B cell (primary cell): Measurements from ENCODE around the gene ACTR1B. TPM values are rescaled to one million over a fixed set of nuclear protein-coding genes. Genes with fewer than 3 reads are reported as not detected.

Experiments used
- ATAC-seq: fragments of 200-7000 bp; cut with Tn5 transposase; one replicate; pipeline ENCODE4 v1.10.0; 2021; ENCODE audit warnings: low read depth, mild to moderate bottlenecking, moderate number of reproducible peaks, moderate library complexity
- CTCF ChIA-PET: fragments of 350-600 bp; sonication (Branson Sonifier 250); formaldehyde crosslinking; loops from one replicate; lab custom pipeline; 2021; ENCODE audit warnings: antibody characterized with exemption, inconsistent platforms; lab: Charles Lee
- POLR2A ChIA-PET: fragments of 350-600 bp; sonication (Branson Sonifier 250); formaldehyde crosslinking; loops from one replicate; lab custom pipeline; 2021; ENCODE audit warnings: antibody characterized with exemption; lab: Charles Lee
- DNase-seq: peaks from one replicate; pipeline ENCODE4 v3.0.0; 2013
- H2AFZ ChIP-seq: 2 replicates; pipeline ENCODE4 v1.6.1; 2012; ENCODE audit warnings: mild to moderate bottlenecking, low read depth, low read length; ENCODE audit not compliant: insufficient read depth, poor library complexity, severe bottlenecking
- H3K27ac ChIP-seq, 2 donors: 1 replicate in 1 of 2; 2 replicates in 1 of 2; pipeline ENCODE4 v1.5.1; 2012 to 2013; ENCODE audit warnings: low read length in 2 of 2, mild to moderate bottlenecking in 2 of 2, moderate library complexity in 1 of 2
- H3K27me3 ChIP-seq, 4 experiments: fragments of 200-600 bp in 1 of 4; sonication (generic) in 1 of 4; replicated peaks in 1 of 4; 1 replicate in 2 of 4; 2 replicates in 2 of 4; pipeline versions ENCODE4 v1.6.1 to v1.7.0; 2013 to 2016; ENCODE audit warnings: low read length in 3 of 4, mild to moderate bottlenecking in 2 of 4, mixed read lengths in 1 of 4, moderate library complexity in 1 of 4; ENCODE audit not compliant: insufficient read depth in 4 of 4, control insufficient read depth in 3 of 4; ENCODE audit errors: control extremely low read depth in 1 of 4
- H3K36me3 ChIP-seq, 2 experiments: replicated peaks in 1 of 2; 1 replicate in 1 of 2; 2 replicates in 1 of 2; pipeline versions ENCODE4 v1.6.1 to v1.7.1; 2013; ENCODE audit warnings: low read length in 1 of 2; ENCODE audit not compliant: insufficient read depth in 2 of 2, control insufficient read depth in 1 of 2; ENCODE audit errors: control extremely low read depth in 1 of 2, extremely low read depth in 1 of 2
- H3K4me1 ChIP-seq, 2 donors: fragments of 200-600 bp in 1 of 2; sonication (generic) in 1 of 2; 1 replicate in 1 of 2; 2 replicates in 1 of 2; pipeline versions ENCODE4 v1.5.1 to v1.6.1; 2013 to 2017; ENCODE audit warnings: low read length in 2 of 2; ENCODE audit not compliant: control insufficient read depth in 2 of 2, insufficient read depth in 2 of 2
- H3K4me2 ChIP-seq: replicated peaks from 2 replicates; pipeline ENCODE3; 2012; ENCODE audit warnings: mild to moderate bottlenecking, low read depth, low read length; ENCODE audit not compliant: poor library complexity, severe bottlenecking
- H3K4me3 ChIP-seq, 5 experiments: fragments of 200-600 bp in 1 of 5; sonication (generic) in 1 of 5; 1 replicate in 3 of 5; 2 replicates in 2 of 5; pipeline versions ENCODE4 v1.5.1 to v1.7.0; 2011 to 2016; ENCODE audit warnings: low read length in 4 of 5, mild to moderate bottlenecking in 4 of 5, low read depth in 2 of 5, control low read depth in 1 of 5, moderate library complexity in 1 of 5; ENCODE audit not compliant: insufficient read depth in 1 of 5; ENCODE audit errors: control extremely low read depth in 1 of 5, extremely low read depth in 1 of 5
- H3K79me2 ChIP-seq: fragments of 200-600 bp; sonication (generic); one replicate; pipeline ENCODE4 v1.6.0; 2016; ENCODE audit warnings: low read length; ENCODE audit not compliant: control insufficient read depth, insufficient read depth
- H3K9ac ChIP-seq: fragments of 200-600 bp; sonication (generic); 2 replicates; pipeline ENCODE4 v1.6.1; 2017; ENCODE audit warnings: mild to moderate bottlenecking, low read length, moderate library complexity
- H3K9me3 ChIP-seq, 3 donors: one replicate each; pipeline versions ENCODE4 v1.6.1 to v1.7.1; 2013; ENCODE audit warnings: low read length in 2 of 3; ENCODE audit not compliant: control insufficient read depth in 2 of 3, insufficient read depth in 1 of 3; ENCODE audit errors: control extremely low read depth in 1 of 3
- H4K20me1 ChIP-seq: 2 replicates; pipeline ENCODE4 v1.6.0; 2012; ENCODE audit warnings: mild to moderate bottlenecking, low read length; ENCODE audit not compliant: insufficient read depth, control insufficient read depth, poor library complexity, severe bottlenecking
- H3K27ac Mint-ChIP-seq: one replicate; pipeline ENCODE4 v1.8.0; 2021; ENCODE audit warnings: mixed read lengths
- H3K27me3 Mint-ChIP-seq: one replicate; pipeline ENCODE4 v1.8.0; 2021; ENCODE audit warnings: mixed read lengths
- H3K4me1 Mint-ChIP-seq: one replicate; pipeline ENCODE4 v1.8.0; 2021; ENCODE audit warnings: mixed read lengths
- H3K4me3 Mint-ChIP-seq: one replicate; pipeline ENCODE4 v1.8.0; 2021; ENCODE audit warnings: mixed read lengths
- H3K9me3 Mint-ChIP-seq: one replicate; pipeline ENCODE4 v1.8.0; 2022; ENCODE audit warnings: mixed read lengths; ENCODE audit not compliant: insufficient read depth
- CTCF ChIP-seq: fragments of 200-600 bp; IDR thresholded peaks from one replicate; pipeline ENCODE4 v1.8.0; 2022; ENCODE audit warnings: antibody characterized with exemption, mild to moderate bottlenecking
- EZH2 ChIP-seq: IDR thresholded peaks from 2 replicates; pipeline ENCODE4 v1.6.1; 2012; ENCODE audit warnings: borderline replicate concordance, low read depth, mild to moderate bottlenecking, moderate library complexity, low read length; ENCODE audit not compliant: insufficient read depth, poor library complexity, severe bottlenecking
- WGBS: methylation state at CpG from one replicate; pipeline ENCODE4 v1.1.5; 2013; ENCODE audit warnings: missing lambda C conversion rate; ENCODE audit not compliant: insufficient coverage; 5-methylcytosine and 5-hydroxymethylcytosine counted together
- intact Hi-C: fragments of 100-400 bp; cut with micrococcal nuclease; formaldehyde crosslinking; loops from one replicate; pipeline ENCODE4 v1.10.0; 2022
- polyA plus RNA-seq: library from polyadenylated mRNA; depleted of rRNA; stranded (reverse); fragments of >200 nt; gene quantifications from 2 replicates; pipeline ENCODE4 v1.2.3, GENCODE V29; 2012
- total RNA-seq, 2 donors: library from RNA; stranded (reverse); fragments of 120-200 nt in 1 of 2; gene quantifications; 1 replicate in 1 of 2; 2 replicates in 1 of 2; pipeline versions ENCODE4 v1.2.3 to v1.2.4, GENCODE V29; 2013 to 2022

Gene ACTR1B
- total and polyA plus RNA-seq, 2 donors (not counting 1 experiment from before 2014, with no cell fraction given), result 69.0 to 143 TPM

- no peaks in the 10 kb centered on the region for H3K36me3 ChIP-seq
- ATAC-seq, result no peak
- H3K27me3 ChIP-seq, result peaks cover 0 to 6% (median 0%) of the 10 kb centered on the region in 4 experiments
- ChIA-PET POLR2A (no interaction called here), CTCF (interaction anchor here (0.7 to 7.6 kb wide), 2 partner anchors 13 to 37 kb away, joined by 3 to 55 read pairs; no protein-coding TSS in a partner anchor)
- no peak overlapping the region for H3K4me2 ChIP-seq
- H3K9me3 ChIP-seq, result peaks cover 0 to 10% (median 0%) of the 10 kb centered on the region in 3 donors
- TF ChIP-seq CTCF, result no peak
- no peak for TF ChIP-seq EZH2
- no peaks in the 10 kb centered on the region for H4K20me1 ChIP-seq
- H2AFZ ChIP-seq, result no peak overlapping the region
- no peak for DNase-seq
- 96% methylated on average over 4 of the region's 6 CpGs for WGBS
- H3K4me3 ChIP-seq, result no peak overlapping the region
- intact Hi-C loops, result no loop called here
- Mint-ChIP-seq H3K4me1 (peaks cover 15% of the 10 kb centered on the region), H3K9me3 (no peaks in the 10 kb centered on the region), H3K4me3 (no peak overlapping the region), H3K27ac (no peak overlapping the region), H3K27me3 (peaks cover 8% of the 10 kb centered on the region)
- H3K79me2 ChIP-seq, result peaks cover 6% of the 10 kb centered on the region
- H3K27ac ChIP-seq, result no peak overlapping the region
- H3K9ac ChIP-seq, result no peak overlapping the region
- H3K4me1 ChIP-seq, result peaks cover 12 to 19% of the 10 kb centered on the region in 2 donors
Measured at GRCh38 chr2:97711394-97711711, 47.5 kb upstream of the ACTR1B start.

GRCh38 chr2:97708608-97709007 lies 44.8 kb upstream of the ACTR1B start:
- no peak overlapping the region for H3K27ac Mint-ChIP-seq
- H3K36me3 ChIP-seq, result no peaks in the 10 kb centered on the region
- H3K79me2 ChIP-seq, result peaks cover 6% of the 10 kb centered on the region
- ChIA-PET POLR2A (interaction anchor here (0.5 kb wide), 1 partner anchor 65 kb away, joined by 3 read pairs; no protein-coding TSS in a partner anchor), CTCF (interaction anchor here (0.7 to 7.6 kb wide), 5 partner anchors 10 to 40 kb away, joined by 3 to 55 read pairs (median 3); no protein-coding TSS in a partner anchor)
- peaks cover 8 to 13% of the 10 kb centered on the region in 2 donors for H3K4me1 ChIP-seq
- H3K27me3 Mint-ChIP-seq, result peaks cover 8% of the 10 kb centered on the region
- peaks cover 7% of the 10 kb centered on the region for H3K4me1 Mint-ChIP-seq
- H3K4me2 ChIP-seq, result no peak overlapping the region
- no peak for ATAC-seq
- no peak for TF ChIP-seq CTCF
- TF ChIP-seq EZH2, result no peak
- H2AFZ ChIP-seq, result no peak overlapping the region
- no peak overlapping the region for H3K9ac ChIP-seq
- no peak overlapping the region for H3K4me3 Mint-ChIP-seq
- H3K27ac ChIP-seq, result no peak overlapping the region
- intact Hi-C loops, result no loop called here
- H3K27me3 ChIP-seq, result peaks cover 0 to 6% (median 0%) of the 10 kb centered on the region in 4 experiments
- H3K4me3 ChIP-seq, result no peak overlapping the region
- H4K20me1 ChIP-seq, result no peaks in the 10 kb centered on the region
- no peaks in the 10 kb centered on the region for H3K9me3 Mint-ChIP-seq
- H3K9me3 ChIP-seq, result peaks cover 0 to 5% (median 0%) of the 10 kb centered on the region in 3 donors
- DNase-seq, result no peak
- 87% methylated on average over 4 of the region's 8 CpGs for WGBS
